ENCODE data around the gene DRD3. TPM values are rescaled to one million over a fixed set of nuclear protein-coding genes. Genes with fewer than 3 reads are reported as not detected.

Gene DRD3
- not detected in 5 replicates for total RNA-seq (2022; extraction: Qiagen RNA extraction; ENCODE audit: low read depth)

DNA sequence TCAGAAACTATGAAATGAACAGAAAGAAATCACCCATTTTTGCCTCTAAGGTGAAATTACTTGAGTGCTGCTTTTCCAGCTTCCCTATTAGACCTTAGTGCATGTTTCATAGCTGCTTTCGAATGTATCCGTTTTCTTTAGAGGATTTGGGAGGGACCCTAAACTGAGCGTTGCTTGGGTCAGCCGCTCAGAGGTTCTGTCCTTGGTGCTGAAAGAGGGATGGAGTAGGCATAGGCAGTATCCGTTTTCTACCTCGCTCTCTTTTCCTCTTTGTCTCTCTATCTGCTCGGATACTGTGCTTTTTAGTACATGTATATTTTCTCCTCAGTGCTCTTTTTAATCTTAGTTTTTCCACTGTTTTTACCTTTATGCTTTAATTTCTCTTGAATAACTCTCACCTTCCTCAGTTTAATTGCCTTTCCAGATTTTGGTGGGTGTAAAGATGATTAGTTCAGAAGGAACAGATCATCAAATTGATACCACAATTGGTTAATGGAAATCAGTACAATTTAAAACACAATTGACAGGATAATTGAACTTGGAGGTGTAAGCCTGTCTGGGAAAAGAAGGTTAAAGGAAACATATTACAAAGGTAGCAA lies at the start of gene DRD3:
DRD3 (minus strand) TSS at position 283 of the 599 bp plus-strand sequence. CDS start 7,060 bp downstream, outside the sequence.

Other genes starting within 250 kb of the DRD3 start
- gene ZDHHC23, start 231.0 kb downstream of the DRD3 start, total RNA-seq (2022; extraction: Qiagen RNA extraction; ENCODE audit: low read depth): 3.2 to 3.5 TPM (median 3.5 TPM) in 5 replicates
- gene CCDC191, start 122.5 kb downstream of the DRD3 start, total RNA-seq (2022; extraction: Qiagen RNA extraction; ENCODE audit: low read depth): 1.2 to 2.0 TPM (median 1.7 TPM) in 5 replicates
- gene QTRT2, start 122.3 kb downstream of the DRD3 start, total RNA-seq (2022; extraction: Qiagen RNA extraction; ENCODE audit: low read depth): 20.6 to 26.3 TPM (median 24.7 TPM) in 5 replicates
- not detected in 5 replicates for gene ZNF80, start 58.5 kb upstream of the DRD3 start, total RNA-seq (2022; extraction: Qiagen RNA extraction; ENCODE audit: low read depth)
- not detected in 5 replicates for gene TIGIT, start 115.0 kb upstream of the DRD3 start, total RNA-seq (2022; extraction: Qiagen RNA extraction; ENCODE audit: low read depth)